Vagina (tissue), 2 donors: Measurements from ENCODE around the gene FETUB.

Experiments
- CTCF ChIP-seq, 3 experiments: fragments of 450-650 bp in 2 of 3; fragments of 200-600 bp in 1 of 3; sonication (generic) in 1 of 3; IDR thresholded peaks; one replicate each; pipeline ENCODE4 v1.5.1; 2017 to 2019; ENCODE audit warnings: antibody characterized with exemption in 3 of 3, mild to moderate bottlenecking in 2 of 3, moderate library complexity in 2 of 3
- POLR2AphosphoS5 ChIP-seq, 2 donors: sonication (generic); formaldehyde crosslinking; IDR thresholded peaks; one replicate each; pipeline ENCODE4 v1.9.0; 2017; ENCODE audit warnings: antibody characterized with exemption in 2 of 2, mild to moderate bottlenecking in 2 of 2, low read depth in 1 of 2; ENCODE audit not compliant: insufficient read depth in 1 of 2

- TF ChIP-seq CTCF (IDR thresholded peaks at IDR 0.05), result no peak
- TF ChIP-seq POLR2AphosphoS5 (IDR thresholded peaks at IDR 0.05; ENCODE audit: insufficient read depth in 1 of 2, low read depth in 1 of 2), result no peak
Observed at GRCh38 chr3:186630950-186631641, 9.1 kb upstream of the FETUB start.
